HCT116 (cell line): Measurements from ENCODE around the gene BTF3L4. TPM values are rescaled to one million over a fixed set of nuclear protein-coding genes. Genes with fewer than 3 reads are reported as not detected.

ENCODE experiments used
- ATAC-seq: fragments of 200-7000 bp; cut with Tn5 transposase; 2 replicates; pipeline ENCODE4 v1.9.1; 2020; ENCODE audit warnings: mild to moderate bottlenecking, moderate library complexity
- BruUV-seq: library from RNA; stranded (reverse); fragments of 400-500 nt; replicated peaks from 2 replicates; lab custom pipeline; 2021; lab: Mats Ljungman, UMichigan
- CTCF ChIA-PET: fragments of 300-600 bp; sonication (Branson Sonifier 250); formaldehyde crosslinking; loops from one replicate; lab custom pipeline; 2021; ENCODE audit warnings: antibody characterized with exemption; lab: Charles Lee
- POLR2A ChIA-PET: fragments of 300-600, 350-600 bp; sonication (Branson Sonifier 250); formaldehyde crosslinking; loops from one replicate; lab custom pipeline; 2021; ENCODE audit warnings: antibody characterized with exemption; lab: Charles Lee
- RAD21 ChIA-PET, 2 experiments: fragments of 300-600 bp; sonication (Branson Sonifier 250); formaldehyde crosslinking; loops; one replicate each; lab custom pipeline; 2023; ENCODE audit warnings: low total read pairs in 2 of 2; ENCODE audit not compliant: uncharacterized antibody in 2 of 2, unreplicated experiment in 2 of 2, low non-redundant PET in 1 of 2; lab: Charles Lee
- DNase-seq: peaks from one replicate; pipeline ENCODE4 v3.0.0-alpha.2; 2010; ENCODE audit warnings: low read depth, low spot score
- H2AFZ ChIP-seq: fragments of 200-600 bp; shearing (Covaris generic), sonication (generic); 2 replicates; pipeline ENCODE4 v1.6.1; 2017; ENCODE audit warnings: low read depth, mixed run types, mixed read lengths, antibody characterized with exemption, low read length; ENCODE audit not compliant: poor library complexity, severe bottlenecking
- H3K27ac ChIP-seq: 2 replicates; pipeline ENCODE4 v1.5.1; 2012; ENCODE audit warnings: low read depth, low read length
- H3K27me3 ChIP-seq: fragments of 200-600 bp; sonication (generic); 2 replicates; pipeline ENCODE4 v1.6.1; 2016; ENCODE audit warnings: mixed run types, low read length, mixed read lengths; ENCODE audit not compliant: insufficient read depth
- H3K36me3 ChIP-seq, 2 experiments: fragments of 200-500 bp in 1 of 2; fragments of 200-600 bp in 1 of 2; sonication (Bioruptor generic) in 1 of 2; sonication (generic) in 1 of 2; 2 replicates each; pipeline versions ENCODE4 v1.5.1 to v1.6.1; 2014 to 2016; ENCODE audit warnings: low read length in 2 of 2, inconsistent platforms in 1 of 2, mixed read lengths in 1 of 2, mixed run types in 1 of 2; ENCODE audit not compliant: insufficient read depth in 2 of 2, control insufficient read depth in 1 of 2
- H3K4me1 ChIP-seq, 2 experiments: fragments of 200-600 bp in 1 of 2; sonication (generic) in 1 of 2; 2 replicates each; pipeline versions ENCODE4 v1.5.1 to v1.6.1; 2012 to 2017; ENCODE audit warnings: low read length in 2 of 2, inconsistent platforms in 1 of 2, mild to moderate bottlenecking in 1 of 2, mixed read lengths in 1 of 2, mixed run types in 1 of 2, moderate library complexity in 1 of 2; ENCODE audit not compliant: insufficient read depth in 2 of 2, control insufficient read depth in 1 of 2
- H3K4me2 ChIP-seq: fragments of 200-600 bp; sonication (generic); 2 replicates; pipeline ENCODE4 v1.6.1; 2017; ENCODE audit warnings: mixed run types, low read length, mixed read lengths
- H3K4me3 ChIP-seq, 2 experiments: fragments of 200-600 bp in 1 of 2; sonication (generic) in 1 of 2; replicated peaks in 1 of 2; 2 replicates each; pipeline ENCODE4 v1.5.1; 2011 to 2016; ENCODE audit warnings: low read length in 2 of 2, control low read depth in 1 of 2, low read depth in 1 of 2, mild to moderate bottlenecking in 1 of 2, mixed read lengths in 1 of 2, mixed run types in 1 of 2
- H3K79me2 ChIP-seq: fragments of 200-600 bp; sonication (generic); 2 replicates; pipeline ENCODE4 v1.6.1; 2017; ENCODE audit warnings: mild to moderate bottlenecking, mixed run types, low read length, moderate library complexity, mixed read lengths; ENCODE audit not compliant: insufficient read depth
- H3K9ac ChIP-seq: fragments of 200-600 bp; sonication (generic); 2 replicates; pipeline ENCODE4 v1.6.1; 2016; ENCODE audit warnings: low read length, mixed read lengths
- H3K9me2 ChIP-seq: fragments of 200-600 bp; sonication (generic), shearing (Covaris generic); 2 replicates; pipeline ENCODE4 v1.6.1; 2017; ENCODE audit warnings: mixed run types, mild to moderate bottlenecking, moderate library complexity; ENCODE audit not compliant: insufficient read depth
- H3K9me3 ChIP-seq, 2 experiments: fragments of 200-500 bp in 1 of 2; fragments of 200-600 bp in 1 of 2; sonication (Bioruptor generic) in 1 of 2; sonication (generic) in 1 of 2; 2 replicates each; pipeline ENCODE4 v1.6.1; 2014 to 2017; ENCODE audit warnings: low read length in 2 of 2, mixed read lengths in 2 of 2, inconsistent platforms in 1 of 2, low read depth in 1 of 2, mild to moderate bottlenecking in 1 of 2, mixed run types in 1 of 2, moderate library complexity in 1 of 2; ENCODE audit not compliant: control insufficient read depth in 1 of 2, insufficient read depth in 1 of 2
- H4K20me1 ChIP-seq: fragments of 200-600 bp; sonication (generic), shearing (Covaris generic); 2 replicates; pipeline ENCODE4 v1.6.1; 2017; ENCODE audit warnings: mixed run types, mild to moderate bottlenecking, moderate library complexity; ENCODE audit not compliant: insufficient read depth
- CBX3 ChIP-seq: IDR thresholded peaks from 2 replicates; pipeline ENCODE4 v1.6.1; 2012; ENCODE audit warnings: low read depth
- CTCF ChIP-seq, 3 experiments: fragments of 200-600 bp in 1 of 3; sonication (generic) in 1 of 3; IDR thresholded peaks in 2 of 3; conservative IDR thresholded peaks in 1 of 3; 2 replicates each; pipeline ENCODE4 v1.5.1; 2012 to 2017; ENCODE audit warnings: low read depth in 2 of 3, low read length in 2 of 3, antibody characterized with exemption in 1 of 3, borderline replicate concordance in 1 of 3, control low read depth in 1 of 3, mild to moderate bottlenecking in 1 of 3, mixed read lengths in 1 of 3, mixed run types in 1 of 3, moderate library complexity in 1 of 3; ENCODE audit not compliant: insufficient read depth in 1 of 3
- EGR1 ChIP-seq: IDR thresholded peaks from 2 replicates; pipeline ENCODE4 v1.6.1; 2012; ENCODE audit warnings: low read depth
- ELF1 ChIP-seq: IDR thresholded peaks from 2 replicates; pipeline ENCODE4 v1.6.1; 2012; ENCODE audit warnings: low read depth, borderline replicate concordance
- EZH2 ChIP-seq: fragments of 200-600 bp; sonication (generic); IDR thresholded peaks from 2 replicates; pipeline ENCODE4 v1.6.1; 2017; ENCODE audit warnings: antibody characterized with exemption, mixed run types
- EZH2phosphoT487 ChIP-seq: fragments of 200-600 bp; IDR thresholded peaks from 2 replicates; pipeline ENCODE4 v1.6.1; 2018; ENCODE audit warnings: antibody characterized with exemption, borderline replicate concordance
- FOSL1 ChIP-seq: IDR thresholded peaks from 2 replicates; pipeline ENCODE4 v1.6.1; 2012; ENCODE audit warnings: low read depth
- JUND ChIP-seq: IDR thresholded peaks from 2 replicates; pipeline ENCODE4 v1.6.1; 2012
- POLR2A ChIP-seq: IDR thresholded peaks from 2 replicates; pipeline ENCODE4 v1.7.0; 2011; ENCODE audit warnings: borderline replicate concordance; ENCODE audit not compliant: insufficient read depth, insufficient read length; ENCODE audit errors: extremely low read depth
- POLR2AphosphoS5 ChIP-seq: IDR thresholded peaks from 2 replicates; pipeline ENCODE4 v1.6.1; 2011; ENCODE audit warnings: mild to moderate bottlenecking, low read depth, low read length, moderate library complexity
- SIN3A ChIP-seq: IDR thresholded peaks from 2 replicates; pipeline ENCODE4 v1.6.1; 2012; ENCODE audit warnings: low read depth
- SP1 ChIP-seq: IDR thresholded peaks from 2 replicates; pipeline ENCODE4 v1.6.1; 2012; ENCODE audit warnings: low read depth
- SRF ChIP-seq: IDR thresholded peaks from 2 replicates; pipeline ENCODE4 v1.6.1; 2012; ENCODE audit warnings: low read depth
- YY1 ChIP-seq: IDR thresholded peaks from 2 replicates; pipeline ENCODE4 v1.6.1; 2011; ENCODE audit warnings: low read length, low read depth, moderate library complexity, mild to moderate bottlenecking; ENCODE audit not compliant: insufficient replicate concordance; ENCODE audit errors: extremely low read depth
- ZFX ChIP-seq: fragments of 450-650 bp; IDR thresholded peaks from 2 replicates; pipeline ENCODE4 v1.6.1; 2017
- ZNF274 ChIP-seq: fragments of 200-500 bp; sonication (Bioruptor generic); IDR thresholded peaks from 2 replicates; pipeline ENCODE4 v1.6.1; 2014; ENCODE audit warnings: mild to moderate bottlenecking, low read depth, low read length, inconsistent platforms
- intact Hi-C: fragments of 100-400 bp; cut with micrococcal nuclease; formaldehyde crosslinking; loops from 2 replicates; pipeline ENCODE4 v1.10.0; 2022
- total RNA-seq: library from RNA; stranded (reverse); gene quantifications from one replicate; pipeline ENCODE4 v1.2.1, GENCODE V29; 2021; ENCODE audit not compliant: unreplicated experiment
- TF ChIP-seq, protein P1 (sequence below): IDR thresholded peaks from 2 replicates; pipeline ENCODE4 v1.6.1; 2012
- TF ChIP-seq, protein P2 (sequence below): IDR thresholded peaks from 2 replicates; pipeline ENCODE4 v1.6.1; 2012

Gene BTF3L4
- total RNA-seq, 1 experiment from 2014 or later, result 56.6 TPM

DNA sequence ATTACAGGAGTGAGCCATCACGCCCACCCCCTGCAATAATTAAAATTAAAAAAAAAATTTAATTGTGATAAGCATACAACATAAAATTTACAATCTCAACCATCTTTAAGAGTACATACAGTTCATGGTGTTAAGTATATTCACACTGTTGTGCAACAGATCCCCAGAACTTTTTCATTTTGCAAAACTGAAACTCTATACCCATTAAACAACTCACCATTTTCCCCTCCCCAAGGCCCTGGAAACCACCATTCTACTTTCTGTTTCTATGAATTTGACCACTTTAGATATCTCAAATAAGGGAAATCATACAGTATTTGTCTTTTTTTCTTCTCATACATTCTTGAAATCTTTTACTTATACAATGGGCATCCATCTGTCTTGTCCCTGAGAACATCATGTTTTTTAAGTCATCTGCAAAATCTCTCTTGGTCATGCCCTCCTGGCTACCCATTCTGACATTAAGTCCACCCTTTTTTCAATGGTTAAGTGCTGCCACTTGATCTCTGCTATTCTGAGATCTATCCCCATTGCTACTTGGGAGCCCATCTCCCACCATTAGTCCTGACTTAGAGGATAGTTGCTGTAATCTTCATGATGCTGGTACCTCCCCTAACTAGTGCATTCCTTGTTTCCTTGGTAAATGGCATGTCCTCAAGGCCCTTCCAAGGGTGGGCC lies 46.4 kb downstream of the BTF3L4 start:
- H4K20me1 ChIP-seq, result no peaks in the 10 kb centered on the region
- no TSS peak for BruUV-seq
- no peaks in the 10 kb centered on the region for H3K27me3 ChIP-seq
- H2AFZ ChIP-seq, result no peak overlapping the region
- intact Hi-C loops, result no loop called here
- no peaks in the 10 kb centered on the region for H3K4me1 ChIP-seq
- RAD21 ChIA-PET, result no interaction called here
- H3K79me2 ChIP-seq, result no peaks in the 10 kb centered on the region
- H3K4me3 ChIP-seq, result no peak overlapping the region
- no peak overlapping the region for H3K4me2 ChIP-seq
- POLR2A ChIA-PET, result no interaction called here
- DNase-seq, result no peak
- H3K9me3 ChIP-seq, result no peaks in the 10 kb centered on the region
- ATAC-seq, result no peak
- no peaks in the 10 kb centered on the region for H3K9me2 ChIP-seq
- CTCF ChIA-PET, result no interaction called here
- H3K27ac ChIP-seq, result no peak overlapping the region
- no peak overlapping the region for H3K9ac ChIP-seq
- TF ChIP-seq SP1 (no peak), ELF1 (no peak), YY1 (no peak), EGR1 (no peak), POLR2AphosphoS5 (no peak)
- TF ChIP-seq, protein P1, sequence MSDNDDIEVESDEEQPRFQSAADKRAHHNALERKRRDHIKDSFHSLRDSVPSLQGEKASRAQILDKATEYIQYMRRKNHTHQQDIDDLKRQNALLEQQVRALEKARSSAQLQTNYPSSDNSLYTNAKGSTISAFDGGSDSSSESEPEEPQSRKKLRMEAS, result no peak
- H3K36me3 ChIP-seq, result no peaks in the 10 kb centered on the region

GRCh38 chr1:52111492-52111891 lies 55.4 kb downstream of the BTF3L4 start:
- H3K4me3 ChIP-seq, result no peak overlapping the region
- no peak overlapping the region for H3K9ac ChIP-seq
- DNase-seq (no peak), ATAC-seq (no peak)
- intact Hi-C loops, result no loop called here
- H3K4me2 ChIP-seq, result no peak overlapping the region
- no peaks in the 10 kb centered on the region for H3K9me2 ChIP-seq
- no peaks in the 10 kb centered on the region for H3K36me3 ChIP-seq
- H3K27me3 ChIP-seq, result no peaks in the 10 kb centered on the region
- ChIA-PET RAD21 (interaction anchor here in 1 of 2 experiments (0.6 kb wide), 1 partner anchor 72 kb away, joined by 3 read pairs; no protein-coding TSS in a partner anchor), POLR2A (no interaction called here), CTCF (interaction anchor here (1.0 kb wide), 1 partner anchor 15 kb away, joined by 3 read pairs; no protein-coding TSS in a partner anchor)
- H3K9me3 ChIP-seq, result no peaks in the 10 kb centered on the region
- no peak overlapping the region for H2AFZ ChIP-seq
- no peak overlapping the region for H3K27ac ChIP-seq
- H4K20me1 ChIP-seq, result no peaks in the 10 kb centered on the region
- H3K4me1 ChIP-seq, result no peaks in the 10 kb centered on the region
- no TSS peak for BruUV-seq
- no peaks in the 10 kb centered on the region for H3K79me2 ChIP-seq
- TF ChIP-seq EZH2 (no peak), CBX3 (no peak), POLR2A (no peak), EZH2phosphoT487 (no peak), EGR1 (no peak), ZNF274 (no peak), SIN3A (no peak), FOSL1 (no peak), JUND (no peak), SRF (no peak), POLR2AphosphoS5 (no peak), ELF1 (no peak), ZFX (no peak), SP1 (no peak), CTCF (IDR thresholded peaks at IDR 0.05 in 2 of 3, conservative IDR thresholded peaks at IDR 0.05 in 1 of 3; ENCODE audit: borderline replicate concordance in 1 of 3, insufficient read depth in 1 of 3, low read depth in 2 of 3, low read length in 2 of 3) (no peak)
- TF ChIP-seq, protein P1, result no peak
- TF ChIP-seq, protein P2, sequence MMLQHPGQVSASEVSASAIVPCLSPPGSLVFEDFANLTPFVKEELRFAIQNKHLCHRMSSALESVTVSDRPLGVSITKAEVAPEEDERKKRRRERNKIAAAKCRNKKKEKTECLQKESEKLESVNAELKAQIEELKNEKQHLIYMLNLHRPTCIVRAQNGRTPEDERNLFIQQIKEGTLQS, result no peak
